ENCODE results near the gene DTNBP1.

DTNBP1 gene

GRCh38 chr6:15560713-15561112, 102.1 kb downstream of the DTNBP1 start:
- in situ Hi-C loops (cut with MboI; ENCODE audit: low pct_unique_long_range_greater_than_20kb, low sequenced_read_pairs, unreplicated experiment): no loop called here
- no peak for TF ChIP-seq CTCF (IDR thresholded peaks at IDR 0.05; ENCODE audit: extremely low read depth, insufficient read depth, missing control alignments)
- no peak for DNase-seq (ENCODE audit: low spot score)

GRCh38 chr6:15557174-15557573, 105.7 kb downstream of the DTNBP1 start:
- no peak for DNase-seq (ENCODE audit: low spot score)
- in situ Hi-C loops (cut with MboI; ENCODE audit: low pct_unique_long_range_greater_than_20kb, low sequenced_read_pairs, unreplicated experiment): no loop called here
- no peak for TF ChIP-seq CTCF (IDR thresholded peaks at IDR 0.05; ENCODE audit: extremely low read depth, insufficient read depth, missing control alignments)

GRCh38 chr6:15556711-15557110, 106.1 kb downstream of the DTNBP1 start:
- DNase-seq (ENCODE audit: low spot score): no peak
- no peak for TF ChIP-seq CTCF (IDR thresholded peaks at IDR 0.05; ENCODE audit: extremely low read depth, insufficient read depth, missing control alignments)
- in situ Hi-C loops (cut with MboI; ENCODE audit: low pct_unique_long_range_greater_than_20kb, low sequenced_read_pairs, unreplicated experiment): no loop called here

- no peak for DNase-seq (ENCODE audit: low spot score)
- in situ Hi-C loops (cut with MboI; ENCODE audit: low pct_unique_long_range_greater_than_20kb, low sequenced_read_pairs, unreplicated experiment): no loop called here
- TF ChIP-seq CTCF (IDR thresholded peaks at IDR 0.05; ENCODE audit: extremely low read depth, insufficient read depth, missing control alignments): no peak
These were observed 107.5 kb downstream of the DTNBP1 start for GRCh38 chr6:15555101-15556038.

GRCh38 chr6:15554728-15555100, 108.1 kb downstream of the DTNBP1 start:
- TF ChIP-seq CTCF (IDR thresholded peaks at IDR 0.05; ENCODE audit: extremely low read depth, insufficient read depth, missing control alignments): no peak
- in situ Hi-C loops (cut with MboI; ENCODE audit: low pct_unique_long_range_greater_than_20kb, low sequenced_read_pairs, unreplicated experiment): no loop called here
- DNase-seq (ENCODE audit: low spot score): no peak

GRCh38 chr6:15553736-15554294, 109.0 kb downstream of the DTNBP1 start:
- DNase-seq (ENCODE audit: low spot score): no peak
- no peak for TF ChIP-seq CTCF (IDR thresholded peaks at IDR 0.05; ENCODE audit: extremely low read depth, insufficient read depth, missing control alignments)
- in situ Hi-C loops (cut with MboI; ENCODE audit: low pct_unique_long_range_greater_than_20kb, low sequenced_read_pairs, unreplicated experiment): no loop called here

Measured in GM13977 (cell line).